Thyroid gland (tissue), 4 donors: Measurements from ENCODE around the gene MPL.

Experiments used
- POLR2A ChIP-seq, 2 donors: fragments of 450-650 bp; IDR thresholded peaks; one replicate each; pipeline ENCODE4 v1.6.1; 2017; ENCODE audit warnings: antibody characterized with exemption in 2 of 2, mild to moderate bottlenecking in 2 of 2, moderate library complexity in 1 of 2
- TF ChIP-seq, protein P1 (sequence below), 6 experiments: fragments of 200-600 bp in 3 of 6; fragments of 450-650 bp in 3 of 6; sonication (generic) in 3 of 6; IDR thresholded peaks; one replicate each; pipeline ENCODE4 v1.5.1; 2016 to 2019; ENCODE audit warnings: antibody characterized with exemption in 6 of 6, mild to moderate bottlenecking in 2 of 6, inconsistent platforms in 1 of 6, moderate library complexity in 1 of 6

DNA sequence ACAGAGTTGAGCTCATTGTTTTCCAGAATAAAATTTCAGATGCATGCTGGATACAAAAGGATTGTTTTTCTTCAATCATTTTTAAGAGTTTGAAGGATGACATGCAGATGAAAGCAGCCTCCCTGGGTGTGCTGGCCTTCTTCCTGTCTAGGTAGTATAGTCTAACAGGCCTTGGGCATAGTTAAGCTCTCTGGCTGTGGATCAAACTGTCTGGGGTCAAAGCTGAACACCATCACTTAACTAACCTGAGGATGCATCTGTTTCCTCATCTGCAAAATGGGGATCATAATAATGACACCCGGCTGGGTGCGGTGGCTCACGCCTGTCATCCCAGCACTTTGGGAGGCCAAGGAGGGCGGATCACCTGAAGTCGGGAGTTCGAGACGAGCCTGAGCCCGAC lies 42.9 kb upstream of the MPL start:
- TF ChIP-seq POLR2A (IDR thresholded peaks at IDR 0.05), result no peak
- TF ChIP-seq, protein P1, sequence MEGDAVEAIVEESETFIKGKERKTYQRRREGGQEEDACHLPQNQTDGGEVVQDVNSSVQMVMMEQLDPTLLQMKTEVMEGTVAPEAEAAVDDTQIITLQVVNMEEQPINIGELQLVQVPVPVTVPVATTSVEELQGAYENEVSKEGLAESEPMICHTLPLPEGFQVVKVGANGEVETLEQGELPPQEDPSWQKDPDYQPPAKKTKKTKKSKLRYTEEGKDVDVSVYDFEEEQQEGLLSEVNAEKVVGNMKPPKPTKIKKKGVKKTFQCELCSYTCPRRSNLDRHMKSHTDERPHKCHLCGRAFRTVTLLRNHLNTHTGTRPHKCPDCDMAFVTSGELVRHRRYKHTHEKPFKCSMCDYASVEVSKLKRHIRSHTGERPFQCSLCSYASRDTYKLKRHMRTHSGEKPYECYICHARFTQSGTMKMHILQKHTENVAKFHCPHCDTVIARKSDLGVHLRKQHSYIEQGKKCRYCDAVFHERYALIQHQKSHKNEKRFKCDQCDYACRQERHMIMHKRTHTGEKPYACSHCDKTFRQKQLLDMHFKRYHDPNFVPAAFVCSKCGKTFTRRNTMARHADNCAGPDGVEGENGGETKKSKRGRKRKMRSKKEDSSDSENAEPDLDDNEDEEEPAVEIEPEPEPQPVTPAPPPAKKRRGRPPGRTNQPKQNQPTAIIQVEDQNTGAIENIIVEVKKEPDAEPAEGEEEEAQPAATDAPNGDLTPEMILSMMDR (IDR thresholded peaks at IDR 0.05), result no peak
